DOHH2 (cell line): Measurements from ENCODE around the gene WDR6.

ENCODE experiments used
- H3F3A ChIP-seq: fragments of 200-600 bp; sonication (generic), shearing (Covaris generic); 2 replicates; pipeline ENCODE4 v1.6.0; 2016; ENCODE audit warnings: antibody characterized with exemption, mild to moderate bottlenecking; ENCODE audit not compliant: control insufficient read depth, insufficient read depth
- H3K27ac ChIP-seq: fragments of 200-600 bp; sonication (generic); 2 replicates; pipeline ENCODE4 v1.5.1; 2014; ENCODE audit warnings: low read depth, mild to moderate bottlenecking, low read length, moderate library complexity
- H3K27me3 ChIP-seq: fragments of 200-600 bp; sonication (generic); 2 replicates; pipeline ENCODE4 v1.6.1; 2014; ENCODE audit warnings: mild to moderate bottlenecking, low read length, mixed read lengths; ENCODE audit not compliant: control insufficient read depth
- H3K36me3 ChIP-seq: fragments of 200-600 bp; sonication (generic); 2 replicates; pipeline ENCODE4 v1.6.1; 2014; ENCODE audit warnings: mild to moderate bottlenecking, low read length, moderate library complexity, mixed read lengths; ENCODE audit not compliant: control insufficient read depth
- H3K4me1 ChIP-seq: fragments of 200-600 bp; sonication (generic); 2 replicates; pipeline ENCODE4 v1.6.1; 2014; ENCODE audit warnings: mild to moderate bottlenecking, low read length, mixed read lengths; ENCODE audit not compliant: control insufficient read depth
- H3K4me2 ChIP-seq: fragments of 200-600 bp; sonication (generic); 2 replicates; pipeline ENCODE4 v1.6.0; 2014; ENCODE audit warnings: mild to moderate bottlenecking, low read length, moderate library complexity
- H3K4me3 ChIP-seq: fragments of 200-600 bp; sonication (generic); 2 replicates; pipeline ENCODE4 v1.5.1; 2014; ENCODE audit warnings: mild to moderate bottlenecking, low read length, mixed read lengths
- H3K79me2 ChIP-seq: fragments of 200-600 bp; sonication (generic); 2 replicates; pipeline ENCODE4 v1.6.1; 2014; ENCODE audit warnings: mild to moderate bottlenecking, low read length, mixed read lengths; ENCODE audit not compliant: control insufficient read depth
- H3K9me2 ChIP-seq: fragments of 200-600 bp; sonication (generic); replicated peaks from 2 replicates; pipeline ENCODE4 v1.6.1; 2014; ENCODE audit warnings: mild to moderate bottlenecking, low read length, mixed read lengths; ENCODE audit not compliant: control insufficient read depth
- H3K9me3 ChIP-seq: fragments of 200-600 bp; sonication (generic); 2 replicates; pipeline ENCODE4 v1.6.1; 2014; ENCODE audit warnings: antibody characterized with exemption, low read length, mixed read lengths; ENCODE audit not compliant: control insufficient read depth, insufficient read depth
- H4K20me1 ChIP-seq: fragments of 200-600 bp; sonication (generic); 2 replicates; pipeline ENCODE4 v1.6.0; 2014; ENCODE audit warnings: low read depth, mild to moderate bottlenecking, antibody characterized with exemption, low read length, moderate library complexity; ENCODE audit not compliant: control insufficient read depth, insufficient read depth
- CTCF ChIP-seq: fragments of 200-600 bp; sonication (generic); IDR thresholded peaks from one replicate; pipeline ENCODE4 v1.5.1; 2014; ENCODE audit warnings: antibody characterized with exemption, mild to moderate bottlenecking, low read depth, low read length; ENCODE audit not compliant: poor library complexity, severe bottlenecking
- EZH2phosphoT487 ChIP-seq: fragments of 200-600 bp; sonication (generic); IDR thresholded peaks from 2 replicates; pipeline ENCODE4 v1.6.1; 2017; ENCODE audit warnings: borderline replicate concordance, mild to moderate bottlenecking, antibody characterized with exemption, low read length, moderate library complexity, mixed read lengths

The WDR6 gene

DNA sequence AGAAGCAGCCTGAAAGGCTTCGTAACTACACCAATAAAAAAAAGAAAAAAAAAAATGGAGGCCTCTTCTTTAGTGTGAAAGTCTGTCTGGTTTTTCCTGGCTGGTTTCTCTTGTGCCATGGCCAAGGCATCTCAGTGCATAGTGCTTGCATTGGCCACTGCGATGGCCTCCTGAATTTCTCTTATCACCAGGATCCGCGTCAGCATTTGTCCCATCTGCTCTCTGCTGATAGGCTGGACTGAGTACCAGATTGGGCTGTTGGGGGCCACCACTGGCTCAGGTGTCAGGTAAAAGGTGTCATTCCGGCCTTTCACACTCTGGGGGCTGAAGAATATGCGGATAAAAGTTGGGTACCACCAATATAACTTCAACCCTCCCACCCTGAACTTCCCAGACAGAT, 23.1 kb downstream of the WDR6 start:
- H3K9me3 ChIP-seq, result no peaks in the 10 kb centered on the region
- peaks cover 38% of the 10 kb centered on the region for H3K4me1 ChIP-seq
- no peak overlapping the region for H3K4me3 ChIP-seq
- H3F3A ChIP-seq, result peaks cover 36% of the 10 kb centered on the region
- H4K20me1 ChIP-seq, result peaks cover 4% of the 10 kb centered on the region; the same call in 1 of the 2 replicates
- no peaks in the 10 kb centered on the region for H3K9me2 ChIP-seq
- H3K27me3 ChIP-seq, result no peaks in the 10 kb centered on the region
- H3K79me2 ChIP-seq, result peaks cover 40% of the 10 kb centered on the region
- peaks cover 93% of the 10 kb centered on the region for H3K36me3 ChIP-seq
- H3K27ac ChIP-seq, result 0 out of 2 replicates have a peak overlapping the region, but pooled peaks have one; percentile 21
- no peak overlapping the region for H3K4me2 ChIP-seq
- TF ChIP-seq EZH2phosphoT487, result no peak
- no peak for TF ChIP-seq CTCF

GRCh38 chr3:49032646-49033304, 25.6 kb downstream of the WDR6 start:
- Histone ChIP-seq H3K27me3 (no peaks in the 10 kb centered on the region), H3K27ac (no peak overlapping the region), H3K36me3 (peaks cover 83% of the 10 kb centered on the region), H3K9me2 (no peaks in the 10 kb centered on the region), H3F3A (peaks cover 27% of the 10 kb centered on the region), H4K20me1 (peaks cover 2% of the 10 kb centered on the region; the same call in 1 of the 2 replicates), H3K4me2 (no peak overlapping the region), H3K9me3 (no peaks in the 10 kb centered on the region), H3K4me1 (peaks cover 14% of the 10 kb centered on the region), H3K4me3 (no peak overlapping the region), H3K79me2 (peaks cover 15% of the 10 kb centered on the region)
- no peak for TF ChIP-seq EZH2phosphoT487
- TF ChIP-seq CTCF, result no peak

- H4K20me1 ChIP-seq, result no peaks in the 10 kb centered on the region; the same call in 1 of the 2 replicates
- H3F3A ChIP-seq, result peaks cover 20% of the 10 kb centered on the region
- H3K27me3 ChIP-seq, result no peaks in the 10 kb centered on the region
- peaks cover 66% of the 10 kb centered on the region for H3K36me3 ChIP-seq
- TF ChIP-seq EZH2phosphoT487 (no peak), CTCF (no peak)
- H3K9me2 ChIP-seq, result no peaks in the 10 kb centered on the region
- no peaks in the 10 kb centered on the region; the same call in 1 of the 2 replicates for H3K79me2 ChIP-seq
- no peak overlapping the region for H3K4me3 ChIP-seq
- H3K4me2 ChIP-seq, result no peak overlapping the region
- no peaks in the 10 kb centered on the region for H3K9me3 ChIP-seq
- no peak overlapping the region for H3K27ac ChIP-seq
- H3K4me1 ChIP-seq, result peaks cover 2% of the 10 kb centered on the region
Measured at GRCh38 chr3:49034650-49035049, 27.5 kb downstream of the WDR6 start.
